H1 (cell line): ENCODE measurements around the gene ARID1B. TPM values are rescaled to one million over a fixed set of nuclear protein-coding genes. Genes with fewer than 3 reads are reported as not detected.

Experiments used
- ATF3 ChIP-seq: IDR thresholded peaks from 2 replicates; pipeline ENCODE4 v1.6.1; 2011; ENCODE audit warnings: low read depth, mild to moderate bottlenecking, low read length; ENCODE audit not compliant: insufficient read depth
- MAFK ChIP-seq: IDR thresholded peaks from 2 replicates; pipeline ENCODE4 v1.6.1; 2012; ENCODE audit warnings: low read depth, mild to moderate bottlenecking, improper control_type of control experiment, low read length
- SIRT6 ChIP-seq: IDR thresholded peaks from one replicate; pipeline ENCODE4 v1.7.1; 2012; ENCODE audit warnings: low read length, inconsistent platforms
- polyA plus RNA-seq, 7 experiments: library from polyadenylated mRNA; depleted of rRNA in 3 of 7; stranded (reverse) in 5 of 7; unstranded in 2 of 7; fragments of >200 nt in 5 of 7; fragments of 200-250 nt in 2 of 7; gene quantifications; 1 replicate in 5 of 7; 2 replicates in 1 of 7; 4 replicates in 1 of 7; pipeline versions ENCODE4 v1.2.1 to v1.2.3, GENCODE V29; 2011 to 2013; ENCODE audit warnings: missing spikeins in 2 of 7, mixed read lengths in 2 of 7
- total RNA-seq: library from RNA; stranded (reverse); fragmentation: NEBNext Ultra II Directional; extraction: Animal tissue kit (Norgen Biotek cat#: 25700); gene quantifications from 2 replicates; pipeline ENCODE4 v1.2.1, GENCODE V29; 2021

ARID1B gene
- total and polyA plus RNA-seq, 2 of the 8 experiments (the other 6 are each of a cell fraction or from before 2014, with no cell fraction given), result 24.3 to 70.3 TPM

DNA sequence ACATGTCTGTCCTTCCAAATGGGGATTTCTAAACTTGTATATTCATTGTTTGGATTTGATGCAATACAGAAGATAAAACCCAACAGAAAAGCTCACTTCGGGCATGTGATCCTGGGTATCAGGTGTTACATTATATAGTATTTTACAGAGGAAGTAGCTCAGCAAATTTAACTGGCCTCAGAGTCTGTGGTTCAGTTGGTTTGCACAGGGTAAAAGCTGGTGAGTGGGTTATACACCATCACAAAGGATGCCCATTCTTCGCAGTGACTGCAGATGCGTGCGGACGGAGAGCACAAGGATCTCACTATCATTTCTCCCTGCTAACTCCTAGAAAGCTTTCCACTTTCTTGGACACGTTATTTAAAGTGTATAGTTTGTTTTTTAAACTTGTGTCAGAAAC is 309.5 kb downstream of the ARID1B start (continued):
- no peak for TF ChIP-seq ATF3
- no peak for TF ChIP-seq SIRT6
- TF ChIP-seq MAFK, result no peak
- TF ChIP-seq, all 59 proteins: peak for 0
